ENCODE measurements around the gene ANKHD1.

- no peak for TF ChIP-seq CTCF (IDR thresholded peaks at IDR 0.05)
- TF ChIP-seq POLR2A (IDR thresholded peaks at IDR 0.05) = no peak
These were observed 18.8 kb upstream of the ANKHD1 start for GRCh38 chr5:140382866-140383265.

Data from uterus (tissue), 2 donors.